RPMI8226 (cell line): ENCODE results near the gene C12orf54.
A peak's percentile ranks its signal among the peaks of the same experiment; 100 is the strongest.
"Not testable (repeated sequence)": the region's sequence is repeated elsewhere in the genome, so short reads cannot be mapped to it uniquely, and the experiment has no call there.

Source experiments
- DNase-seq: peaks from one replicate; pipeline ENCODE4 v3.0.0-alpha.2; 2015

Gene C12orf54

GRCh38 chr12:48512855-48513254 is 30.6 kb downstream of the C12orf54 start:
- no peak for DNase-seq

DNA sequence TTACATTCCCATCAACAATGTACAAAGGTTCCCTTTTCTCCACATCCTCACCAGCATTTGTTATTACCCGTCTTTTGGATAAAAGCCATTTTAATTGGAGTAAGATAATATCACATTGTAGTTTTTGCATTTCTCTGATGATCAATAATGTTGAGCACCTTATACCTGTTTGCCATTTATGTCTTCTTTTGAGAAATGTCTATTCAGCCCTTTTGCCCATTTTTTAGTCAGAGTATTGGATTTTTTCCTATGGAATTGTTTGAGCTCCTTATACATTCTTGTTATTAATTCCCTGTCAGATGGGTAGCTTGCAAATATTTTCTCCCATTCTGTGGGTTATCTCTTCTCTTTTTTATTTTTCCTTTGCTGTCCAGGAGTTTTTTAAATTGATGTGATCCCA is 32.4 kb downstream of the C12orf54 start:
- no peak for DNase-seq

DNA sequence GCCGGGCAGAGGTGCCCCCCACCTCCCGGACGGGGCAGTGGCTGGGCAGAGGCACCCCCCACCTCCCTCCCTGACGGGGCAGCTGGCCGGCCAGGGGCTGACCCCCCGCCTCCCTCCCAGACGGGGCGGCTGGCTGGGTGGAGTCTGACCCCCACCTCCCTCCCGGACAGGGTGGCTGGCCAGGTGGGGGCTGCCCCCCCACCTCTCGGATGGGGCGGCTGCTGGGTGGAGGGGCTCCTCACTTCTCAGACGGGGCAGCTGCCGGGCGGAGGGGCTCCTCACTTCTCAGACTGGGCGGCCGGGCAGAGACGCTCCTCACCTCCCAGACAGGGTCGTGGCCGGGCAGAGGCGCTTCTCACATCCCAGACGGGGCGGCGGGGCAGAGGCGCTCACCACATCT is 38.1 kb downstream of the C12orf54 start:
- DNase-seq: not testable (repeated sequence)

- DNase-seq: no peak
Observed at GRCh38 chr12:48525332-48525731, 43.0 kb downstream of the C12orf54 start, which contains the start of gene OR8S1. Gene OR8S1, plus strand, starts transcription at chr12:48525632. Its CDS starts 0 bp downstream, at chr12:48525632.

GRCh38 chr12:48527891-48528670 is 45.8 kb downstream of the C12orf54 start:
- no peak for DNase-seq

GRCh38 chr12:48532601-48533000 is 50.3 kb downstream of the C12orf54 start:
- DNase-seq: no peak

GRCh38 chr12:48536602-48537001 is 54.3 kb downstream of the C12orf54 start:
- DNase-seq: no peak

DNA sequence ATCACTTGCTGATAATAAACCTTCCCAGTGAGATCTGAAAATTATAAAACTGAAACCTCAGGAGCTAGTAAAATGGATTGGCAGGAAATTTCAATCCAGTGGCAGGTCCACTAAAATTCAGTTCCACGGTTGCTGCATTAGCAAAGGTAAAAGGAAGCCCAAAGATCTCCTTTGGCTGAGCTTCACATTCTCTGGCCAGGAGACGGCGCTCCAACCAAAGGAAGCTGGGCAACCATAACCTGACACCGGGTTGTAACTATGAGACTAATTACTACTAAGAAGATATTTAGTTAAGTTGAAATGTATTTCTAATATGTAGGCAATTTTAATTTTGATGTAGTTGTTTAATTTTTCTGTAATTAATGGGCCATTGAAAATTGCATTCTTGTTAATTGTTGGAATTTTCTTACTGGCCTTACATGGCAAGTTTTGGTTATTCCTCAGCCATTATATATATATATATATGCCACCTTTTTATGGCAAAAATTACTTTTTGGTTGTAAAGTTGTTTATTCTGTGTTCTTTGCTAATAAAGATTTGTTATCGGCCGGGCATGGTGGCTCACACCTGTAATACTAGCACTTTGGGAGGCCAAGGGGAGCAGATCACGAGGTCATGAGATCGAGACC is 60.1 kb downstream of the C12orf54 start:
- DNase-seq: peak; percentile 17

- no peak for DNase-seq
Observed at GRCh38 chr12:48545833-48546469, 63.7 kb downstream of the C12orf54 start.
